ENCODE measurements around the gene SOX13. TPM values are rescaled to one million over a fixed set of nuclear protein-coding genes. Genes with fewer than 3 reads are reported as not detected.
A peak's percentile ranks its signal among the peaks of the same experiment; 100 is the strongest.

SOX13 gene
- total and polyA plus RNA-seq, 8 donors, result 12.0 to 27.2 (median 17.2) TPM

- Histone ChIP-seq H3K4me1 (peaks cover 51 to 71% (median 66%) of the 10 kb centered on the region in 3 donors), H3K36me3 (no peaks in the 10 kb centered on the region), H3K27me3 (no peaks in the 10 kb centered on the region), H3K4me3 (no peak overlapping the region), H3K27ac (peak overlapping the region; percentile 72 to 94 (median 84)), H3K9me3 (no peaks in the 10 kb centered on the region)
- intact Hi-C loops (cut with DNase I), result loop anchor here in 1 of 3 donors (10.0 kb wide), 1 partner anchor 45 kb away; no protein-coding TSS in a partner anchor
- DNase-seq (no peak), ATAC-seq (no peak), FAIRE-seq (no peak)
- no peak for TF ChIP-seq CTCF (IDR thresholded peaks at IDR 0.05)
- 61 to 62% methylated on average over 3 of the region's 3 CpGs for WGBS, 2 donors
Measured at GRCh38 chr1:204079608-204079999, 6.7 kb downstream of the SOX13 start.

- WGBS, 2 donors, result 12 to 14% methylated on average over 8 of the region's 8 CpGs
- intact Hi-C loops (cut with DNase I), result no loop called here
- no peak overlapping the region for H3K4me3 ChIP-seq
- H3K27me3 ChIP-seq, result no peaks in the 10 kb centered on the region
- H3K27ac ChIP-seq, result peak overlapping the region; percentile 72 to 94 (median 84)
- no peak for FAIRE-seq
- H3K36me3 ChIP-seq, result no peaks in the 10 kb centered on the region
- no peak for TF ChIP-seq CTCF (IDR thresholded peaks at IDR 0.05)
- DNase-seq, result peak; percentile 83 to 95 (median 92)
- ATAC-seq, result peak; percentile 68 to 80 (median 78)
- peaks cover 55 to 78% (median 74%) of the 10 kb centered on the region in 3 donors for H3K4me1 ChIP-seq
- H3K9me3 ChIP-seq, result no peaks in the 10 kb centered on the region
Measured at GRCh38 chr1:204080163-204080903, 7.4 kb downstream of the SOX13 start.

DNA sequence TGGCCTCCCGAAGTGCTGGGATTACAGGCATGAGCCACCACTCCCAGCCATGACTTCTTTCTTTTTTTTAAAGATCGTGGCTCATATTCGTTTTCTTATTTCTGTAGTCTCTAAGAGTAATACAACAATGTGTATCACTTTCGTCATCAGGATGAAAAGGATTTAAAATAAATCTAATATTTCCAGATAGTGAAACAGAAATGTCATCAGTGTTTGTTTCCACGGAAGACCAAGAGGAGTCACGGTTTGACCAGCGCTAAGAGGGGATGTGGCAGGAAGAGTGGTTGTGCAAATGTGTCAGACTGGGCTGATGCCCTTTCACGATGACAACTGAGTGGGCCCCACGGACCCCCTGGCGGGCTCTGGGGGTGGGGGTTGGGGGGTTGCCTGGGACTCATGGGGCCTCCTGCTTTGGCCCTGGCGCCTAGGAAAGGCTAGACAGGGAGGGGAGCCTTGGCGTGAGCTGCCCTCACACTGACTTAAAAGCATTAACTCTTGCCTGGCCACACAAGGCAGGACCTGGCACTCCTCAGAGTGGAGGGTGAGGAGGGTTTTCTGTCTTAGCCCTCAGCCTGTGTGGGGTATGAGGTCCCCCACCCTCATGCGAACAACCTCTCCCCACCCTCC, 8.4 kb downstream of the SOX13 start:
- no peak for FAIRE-seq
- intact Hi-C loops (cut with DNase I), result no loop called here
- Histone ChIP-seq H3K27ac (peak overlapping the region; percentile 22 to 94 (median 84)), H3K36me3 (no peaks in the 10 kb centered on the region), H3K27me3 (no peaks in the 10 kb centered on the region), H3K4me3 (no peak overlapping the region), H3K9me3 (no peaks in the 10 kb centered on the region), H3K4me1 (peaks cover 57 to 78% (median 76%) of the 10 kb centered on the region in 3 donors)
- ATAC-seq, result no peak
- DNase-seq, result no peak
- 36 to 38% methylated on average over 13 of the region's 13 CpGs for WGBS, 2 donors
- no peak for TF ChIP-seq CTCF (IDR thresholded peaks at IDR 0.05)

DNA sequence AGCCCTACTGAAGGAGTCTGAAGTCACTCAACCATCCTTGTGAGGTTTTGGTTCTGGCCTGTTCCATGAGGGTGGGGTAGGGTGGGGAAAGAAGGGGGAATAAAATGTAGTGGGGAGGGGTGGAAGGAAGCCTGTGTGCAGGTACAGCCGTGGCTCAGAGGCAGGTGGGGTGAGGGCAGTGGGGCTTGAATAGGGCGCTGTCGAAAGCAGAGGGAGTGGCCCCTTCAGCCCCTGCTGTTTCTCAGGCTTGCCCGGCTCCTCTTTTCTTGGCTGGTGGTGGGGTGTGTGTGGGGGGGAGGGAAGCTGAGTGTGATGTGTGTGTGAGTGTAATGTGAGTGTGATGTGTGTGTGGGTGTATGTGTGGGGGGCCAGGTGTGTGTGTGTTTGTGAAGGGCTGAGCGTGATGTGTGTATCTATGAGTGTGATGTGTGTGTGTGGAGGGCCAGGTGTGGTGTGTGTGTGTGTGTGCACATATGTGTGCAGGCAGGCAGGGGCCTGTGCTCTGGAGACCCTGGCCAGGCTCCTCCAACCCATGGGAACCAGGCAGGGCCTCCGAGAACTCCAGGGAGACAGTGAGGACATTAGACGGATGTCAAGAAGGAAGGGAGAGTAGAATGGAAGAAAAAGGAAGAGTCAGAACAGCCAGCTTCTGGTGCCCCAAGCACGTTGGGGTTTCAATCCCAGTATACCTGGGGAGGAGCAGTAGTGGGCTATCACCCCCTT, 9.0 kb downstream of the SOX13 start:
- no peak for DNase-seq
- Histone ChIP-seq H3K27ac (peak overlapping the region; percentile 80 to 94 (median 91)), H3K27me3 (no peaks in the 10 kb centered on the region), H3K4me1 (peaks cover 60 to 80% (median 76%) of the 10 kb centered on the region in 3 donors), H3K9me3 (no peaks in the 10 kb centered on the region), H3K36me3 (no peaks in the 10 kb centered on the region), H3K4me3 (no peak overlapping the region)
- whole genome bisulfite sequencing, 2 donors, result 81% methylated on average over 7 of the region's 8 CpGs
- FAIRE-seq, result no peak
- no peak for ATAC-seq
- intact Hi-C loops (cut with DNase I), result no loop called here
- TF ChIP-seq CTCF (IDR thresholded peaks at IDR 0.05), result no peak

Measured in pancreas (tissue), 10 donors.